ENCODE measurements around the gene HCN4.

The HCN4 gene

GRCh38 chr15:73382115-73382514 is 13.4 kb upstream of the HCN4 start:
- no peak for DNase-seq (ENCODE audit: low read depth)
- no peak for TF ChIP-seq CTCF (conservative IDR thresholded peaks at IDR 0.05; ENCODE audit: low read depth, low read length)
- no peak overlapping the region for H3K4me3 ChIP-seq (ENCODE audit: low read depth, low read length)

GRCh38 chr15:73380661-73381060 is 11.9 kb upstream of the HCN4 start:
- no peak for DNase-seq (ENCODE audit: low read depth)
- TF ChIP-seq CTCF (conservative IDR thresholded peaks at IDR 0.05; ENCODE audit: low read depth, low read length), result no peak
- no peak overlapping the region for H3K4me3 ChIP-seq (ENCODE audit: low read depth, low read length)

GRCh38 chr15:73378089-73378488 is 9.3 kb upstream of the HCN4 start:
- no peak overlapping the region for H3K4me3 ChIP-seq (ENCODE audit: low read depth, low read length)
- no peak for DNase-seq (ENCODE audit: low read depth)
- no peak for TF ChIP-seq CTCF (conservative IDR thresholded peaks at IDR 0.05; ENCODE audit: low read depth, low read length)

- TF ChIP-seq CTCF (conservative IDR thresholded peaks at IDR 0.05; ENCODE audit: low read depth, low read length), result no peak
- DNase-seq (ENCODE audit: low read depth), result no peak
- no peak overlapping the region for H3K4me3 ChIP-seq (ENCODE audit: low read depth, low read length)
These were observed 7.1 kb upstream of the HCN4 start for GRCh38 chr15:73375755-73376305.

- no peak overlapping the region for H3K4me3 ChIP-seq (ENCODE audit: low read depth, low read length)
- no peak for DNase-seq (ENCODE audit: low read depth)
- no peak for TF ChIP-seq CTCF (conservative IDR thresholded peaks at IDR 0.05; ENCODE audit: low read depth, low read length)
These were observed 6.3 kb upstream of the HCN4 start for GRCh38 chr15:73375012-73375411.

GRCh38 chr15:73374604-73375003 is 5.8 kb upstream of the HCN4 start:
- no peak overlapping the region for H3K4me3 ChIP-seq (ENCODE audit: low read depth, low read length)
- no peak for TF ChIP-seq CTCF (conservative IDR thresholded peaks at IDR 0.05; ENCODE audit: low read depth, low read length)
- DNase-seq (ENCODE audit: low read depth), result no peak

GRCh38 chr15:73373221-73373620 is 4.5 kb upstream of the HCN4 start:
- no peak overlapping the region for H3K4me3 ChIP-seq (ENCODE audit: low read depth, low read length)
- TF ChIP-seq CTCF (conservative IDR thresholded peaks at IDR 0.05; ENCODE audit: low read depth, low read length), result no peak
- DNase-seq (ENCODE audit: low read depth), result no peak

Measured in choroid plexus epithelial cell (primary cell).